GM12801 (cell line): ENCODE measurements around the gene SLC25A1.

ENCODE experiments used
- TF ChIP-seq, protein P1 (sequence below): IDR thresholded peaks from one replicate; pipeline ENCODE4 v1.5.1; 2011; ENCODE audit warnings: control low read depth; ENCODE audit not compliant: insufficient read length; ENCODE audit errors: extremely low read depth

Gene SLC25A1

DNA sequence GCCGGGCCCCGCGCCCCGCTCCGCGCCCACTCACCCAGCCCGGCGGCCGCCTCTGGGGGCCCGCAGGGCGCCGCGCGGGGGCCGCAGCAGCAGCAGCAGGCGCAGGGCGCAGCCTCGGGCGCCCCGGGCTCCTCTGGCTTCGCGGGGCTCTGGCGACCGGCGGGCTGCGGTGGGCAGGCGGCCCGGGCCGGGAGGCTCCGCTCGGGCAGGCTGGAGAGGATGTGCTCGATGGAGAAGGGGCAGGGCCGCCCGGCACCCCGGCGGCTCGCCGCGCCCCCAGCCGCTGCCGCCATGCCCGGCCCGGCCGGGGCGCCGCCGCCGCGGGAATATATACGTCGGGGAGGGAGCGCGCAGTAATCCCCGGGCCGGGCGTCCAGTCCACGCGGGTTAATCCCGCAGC lies 28.5 kb downstream of the SLC25A1 start, which contains the start of gene GSC2:
Gene GSC2 (minus strand): TSS at position 302 of the 400 bp plus-strand sequence. CDS start 9 bp downstream, at position 293.
- TF ChIP-seq, protein P1, sequence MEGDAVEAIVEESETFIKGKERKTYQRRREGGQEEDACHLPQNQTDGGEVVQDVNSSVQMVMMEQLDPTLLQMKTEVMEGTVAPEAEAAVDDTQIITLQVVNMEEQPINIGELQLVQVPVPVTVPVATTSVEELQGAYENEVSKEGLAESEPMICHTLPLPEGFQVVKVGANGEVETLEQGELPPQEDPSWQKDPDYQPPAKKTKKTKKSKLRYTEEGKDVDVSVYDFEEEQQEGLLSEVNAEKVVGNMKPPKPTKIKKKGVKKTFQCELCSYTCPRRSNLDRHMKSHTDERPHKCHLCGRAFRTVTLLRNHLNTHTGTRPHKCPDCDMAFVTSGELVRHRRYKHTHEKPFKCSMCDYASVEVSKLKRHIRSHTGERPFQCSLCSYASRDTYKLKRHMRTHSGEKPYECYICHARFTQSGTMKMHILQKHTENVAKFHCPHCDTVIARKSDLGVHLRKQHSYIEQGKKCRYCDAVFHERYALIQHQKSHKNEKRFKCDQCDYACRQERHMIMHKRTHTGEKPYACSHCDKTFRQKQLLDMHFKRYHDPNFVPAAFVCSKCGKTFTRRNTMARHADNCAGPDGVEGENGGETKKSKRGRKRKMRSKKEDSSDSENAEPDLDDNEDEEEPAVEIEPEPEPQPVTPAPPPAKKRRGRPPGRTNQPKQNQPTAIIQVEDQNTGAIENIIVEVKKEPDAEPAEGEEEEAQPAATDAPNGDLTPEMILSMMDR = no peak

DNA sequence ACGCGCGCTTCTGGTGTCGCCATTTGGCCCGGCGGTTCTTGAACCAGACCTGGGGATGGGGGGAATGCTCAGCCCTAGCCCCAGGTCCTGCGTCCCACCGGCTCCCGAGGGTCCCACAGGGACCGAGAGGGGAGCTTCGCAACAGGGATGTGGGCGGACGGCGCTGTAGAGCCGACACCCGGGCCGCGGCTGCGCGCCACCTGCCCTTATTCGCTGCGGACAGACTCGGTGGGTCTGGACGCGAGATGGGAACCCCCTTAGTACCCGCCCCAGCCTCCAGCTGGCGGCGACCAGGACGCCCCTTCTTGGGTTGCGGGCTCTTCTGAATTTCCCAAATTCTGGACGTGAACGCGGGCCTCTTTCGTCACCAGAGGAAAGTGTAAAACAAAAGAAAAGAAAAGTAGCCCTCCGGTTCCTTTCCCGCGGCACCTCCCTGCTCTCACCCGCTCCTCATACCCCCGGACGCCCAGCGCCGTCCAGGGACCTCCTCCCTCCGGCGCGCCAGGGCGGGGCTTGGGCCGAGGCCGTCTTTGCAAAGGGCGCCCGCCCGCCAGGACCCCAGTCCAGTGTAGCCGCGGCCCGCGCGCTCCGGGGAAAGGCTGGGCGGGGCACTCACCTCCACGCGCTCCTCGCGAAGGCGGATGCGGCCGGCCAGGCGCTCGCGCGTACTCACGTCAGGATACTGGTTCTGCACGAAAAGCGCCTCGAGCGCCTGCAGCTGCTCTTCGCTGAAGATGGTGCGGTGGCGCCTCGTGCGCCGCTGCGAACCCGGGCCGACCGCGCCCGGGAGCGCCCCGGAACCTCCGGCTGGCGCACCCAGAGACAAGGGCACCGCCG lies 29.3 kb downstream of the SLC25A1 start:
- TF ChIP-seq, protein P1 = no peak

DNA sequence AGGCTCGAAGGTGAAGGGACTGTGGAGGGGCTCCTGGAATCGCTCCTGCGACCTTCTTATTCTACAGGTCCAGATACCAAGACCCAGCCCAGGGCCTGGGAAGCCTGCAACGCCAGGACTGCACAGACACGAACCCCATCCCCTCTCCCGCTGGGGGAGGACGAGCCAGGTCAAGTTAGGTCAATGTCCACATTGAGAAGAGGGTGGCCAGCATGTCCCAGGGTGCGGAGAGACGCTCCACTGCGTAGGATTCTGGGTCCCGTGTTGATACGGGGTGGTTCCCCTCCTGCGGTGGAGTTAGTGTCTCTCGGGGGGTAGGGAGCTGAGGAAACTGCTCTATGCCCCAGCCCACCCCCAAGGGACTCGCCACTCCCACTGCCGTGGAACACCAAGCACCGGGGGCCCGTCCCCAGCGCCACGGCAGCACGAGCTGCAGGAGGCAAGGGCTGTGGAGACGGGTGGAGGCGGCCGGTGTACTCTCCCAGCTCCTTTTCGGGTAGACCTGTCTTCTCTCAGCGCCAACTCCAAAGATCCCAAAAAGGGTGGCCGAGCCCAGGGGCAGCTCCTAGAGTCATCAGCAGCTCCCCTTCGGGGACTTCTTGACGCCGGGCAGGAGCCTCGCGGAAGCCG lies 30.0 kb downstream of the SLC25A1 start:
- TF ChIP-seq, protein P1 = no peak

DNA sequence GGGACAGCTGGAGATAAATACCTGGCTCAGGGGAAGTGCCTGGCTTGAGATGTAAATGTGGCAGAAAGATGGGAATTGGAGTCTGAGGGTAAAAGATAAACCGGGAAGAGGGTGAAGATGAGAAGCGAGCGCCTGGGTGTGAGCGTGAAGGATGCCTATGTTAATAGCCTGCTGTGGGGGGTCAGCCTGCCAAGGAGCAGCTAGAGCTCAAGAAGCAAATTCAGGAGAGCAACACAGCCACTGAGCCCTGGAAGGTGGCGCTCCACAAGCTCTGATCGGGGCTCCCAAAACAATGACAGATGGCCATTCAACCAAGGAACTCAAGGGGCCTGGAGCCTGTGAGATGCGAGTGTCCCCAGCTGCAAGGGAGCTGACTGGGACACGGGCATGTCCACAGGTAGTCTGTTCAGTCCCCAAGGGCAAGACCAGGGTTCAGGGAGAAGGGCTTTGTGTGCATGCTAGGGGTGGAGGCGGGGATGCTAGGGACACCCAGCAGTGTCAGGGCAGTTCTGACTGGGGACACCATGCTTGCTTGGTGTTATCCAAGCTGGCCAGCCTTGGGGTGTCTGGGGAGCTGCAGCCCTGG lies 31.2 kb downstream of the SLC25A1 start:
- TF ChIP-seq, protein P1 = no peak

DNA sequence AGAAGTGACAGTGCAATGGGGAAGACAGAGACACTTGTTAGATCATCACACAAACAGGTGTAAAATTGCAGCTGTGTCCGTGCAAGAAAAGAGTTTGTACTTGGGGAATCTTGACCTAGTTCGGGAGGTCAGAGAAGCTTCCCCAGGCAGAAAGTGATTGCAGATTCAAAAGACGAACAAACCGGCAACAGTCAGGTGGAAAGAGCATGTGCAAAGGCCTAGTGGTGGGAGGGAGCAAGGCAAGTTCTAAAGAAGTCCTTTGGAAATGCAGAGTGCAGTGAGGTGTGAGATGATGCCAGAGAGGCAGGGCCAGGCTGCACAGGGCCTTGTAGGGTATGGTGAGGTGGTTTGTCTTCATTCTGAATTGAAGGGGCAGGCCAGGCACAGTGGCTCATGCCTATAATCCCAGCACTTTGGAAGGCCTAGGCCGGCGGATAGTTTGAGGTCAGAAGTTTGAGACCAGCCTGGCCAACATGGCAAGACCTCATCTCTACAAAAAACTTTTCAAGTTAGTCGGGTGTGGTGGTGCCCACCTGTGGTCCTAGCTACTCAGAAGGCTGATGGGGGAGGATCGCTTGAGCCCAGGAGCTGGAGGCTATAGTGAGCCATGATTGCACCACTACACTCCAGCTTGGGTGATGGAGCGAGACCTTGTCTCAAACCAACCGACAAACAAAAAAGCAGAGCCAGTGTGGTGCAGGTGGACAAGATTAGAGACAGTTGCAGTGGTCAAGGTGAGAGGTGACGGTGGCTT lies 32.1 kb downstream of the SLC25A1 start:
- TF ChIP-seq, protein P1 = no peak

DNA sequence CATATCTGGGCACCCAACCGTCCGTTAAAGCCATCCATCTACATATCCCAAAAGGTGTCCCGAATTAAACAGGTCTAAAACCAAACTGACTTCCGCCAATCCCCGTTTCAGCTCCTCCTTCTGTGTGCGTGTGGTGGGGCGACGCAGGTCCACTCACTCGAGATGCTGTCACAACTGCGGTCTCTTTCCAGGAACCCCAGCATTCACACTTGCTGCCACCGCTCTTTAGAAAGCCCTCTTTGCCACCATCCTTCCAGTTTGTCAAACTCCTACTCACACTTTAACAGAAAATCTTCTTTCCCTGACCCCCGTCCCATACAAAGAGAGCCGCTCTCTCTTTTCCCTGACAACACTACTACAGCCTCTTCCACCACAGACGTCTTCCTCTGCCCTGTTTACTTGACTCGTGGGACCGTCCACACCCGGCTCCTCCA lies 34.6 kb downstream of the SLC25A1 start:
- TF ChIP-seq, protein P1 = no peak

DNA sequence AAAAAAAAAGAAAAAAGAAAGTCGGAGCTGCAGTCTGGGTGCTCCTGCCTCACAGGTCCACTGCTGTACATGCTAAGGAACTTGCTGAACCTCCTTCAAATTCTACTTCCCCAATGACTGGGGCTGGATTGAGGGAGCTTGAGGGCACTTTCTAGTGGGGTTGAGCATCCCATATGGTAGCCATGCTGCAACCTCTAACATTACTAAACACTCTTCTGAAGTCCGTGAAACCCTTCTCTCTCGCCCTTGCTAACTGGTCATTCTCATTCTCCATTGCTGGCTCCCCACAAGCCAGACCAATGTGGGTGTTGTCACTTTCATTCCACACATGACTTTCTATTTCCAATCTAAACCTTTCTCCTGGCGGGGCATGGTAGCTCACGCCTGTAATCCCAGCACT lies 35.3 kb downstream of the SLC25A1 start:
- TF ChIP-seq, protein P1 = no peak
